Kidney glomerular epithelial cell (primary cell): ENCODE measurements around the gene PTPRG.

Experiments
- DNase-seq: peaks from one replicate; lab custom pipeline; 2025; lab: John Stamatoyannopoulos, UW

The PTPRG gene

DNA sequence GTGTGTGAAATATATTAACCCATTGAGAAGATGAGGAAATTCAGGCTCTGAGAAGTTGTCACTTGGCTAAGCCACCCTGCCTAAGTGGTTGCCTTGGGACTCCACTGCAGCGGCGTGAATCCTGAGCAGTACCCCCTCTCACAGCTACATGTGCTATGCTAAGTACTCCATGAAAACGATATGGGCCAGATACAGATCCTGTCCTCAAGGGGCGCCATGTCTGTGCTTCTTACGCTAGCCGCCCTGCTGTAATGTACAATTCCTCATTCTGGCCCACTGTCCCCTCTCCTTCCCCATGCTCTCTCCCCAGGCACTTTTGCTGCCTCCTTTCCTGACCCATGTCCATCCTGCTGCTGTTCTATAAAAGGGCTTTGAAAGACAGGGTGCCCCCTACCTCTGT is 671.7 kb downstream of the PTPRG start:
- DNase-seq = no peak

GRCh38 chr3:62236016-62236415 is 674.6 kb downstream of the PTPRG start:
- no peak for DNase-seq

GRCh38 chr3:62237286-62237948 is 676.0 kb downstream of the PTPRG start:
- DNase-seq = no peak

DNA sequence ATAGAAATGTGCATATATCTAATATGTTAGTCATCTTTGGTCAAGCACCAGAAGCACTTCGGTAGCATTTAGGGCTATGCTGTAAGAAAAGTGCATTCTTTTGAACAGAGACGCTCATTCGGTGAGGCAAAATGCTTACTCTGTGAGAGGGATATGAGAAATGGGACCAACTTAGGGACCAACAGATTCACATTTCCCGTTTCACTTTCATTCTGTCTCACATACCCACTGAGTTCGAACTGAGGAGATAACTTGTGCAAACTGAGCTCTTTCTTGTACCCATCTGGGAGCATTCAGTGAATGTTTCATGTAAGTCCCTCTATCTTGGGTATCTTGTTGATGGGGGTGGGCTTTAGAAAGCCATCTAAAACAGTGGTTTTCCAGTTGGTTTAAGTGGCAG is 676.6 kb downstream of the PTPRG start:
- no peak for DNase-seq

DNA sequence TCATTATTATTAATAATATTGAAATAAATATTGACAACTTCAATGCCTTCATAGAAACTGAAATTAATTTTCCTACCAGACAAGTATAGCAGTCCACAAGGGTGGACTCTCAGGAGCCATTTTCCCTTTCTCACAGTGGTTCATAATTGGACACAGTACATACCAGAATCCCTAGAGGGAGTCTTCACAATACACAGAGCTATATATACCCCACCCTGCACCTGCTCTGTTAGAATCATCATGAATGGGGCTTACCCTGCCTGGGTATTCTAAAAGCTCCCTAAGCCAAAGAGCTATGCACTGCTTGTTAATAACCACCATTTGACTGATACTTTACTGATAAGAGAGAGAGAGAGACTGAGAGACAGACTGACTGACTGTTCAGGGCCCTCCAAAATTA is 677.1 kb downstream of the PTPRG start:
- no peak for DNase-seq

DNA sequence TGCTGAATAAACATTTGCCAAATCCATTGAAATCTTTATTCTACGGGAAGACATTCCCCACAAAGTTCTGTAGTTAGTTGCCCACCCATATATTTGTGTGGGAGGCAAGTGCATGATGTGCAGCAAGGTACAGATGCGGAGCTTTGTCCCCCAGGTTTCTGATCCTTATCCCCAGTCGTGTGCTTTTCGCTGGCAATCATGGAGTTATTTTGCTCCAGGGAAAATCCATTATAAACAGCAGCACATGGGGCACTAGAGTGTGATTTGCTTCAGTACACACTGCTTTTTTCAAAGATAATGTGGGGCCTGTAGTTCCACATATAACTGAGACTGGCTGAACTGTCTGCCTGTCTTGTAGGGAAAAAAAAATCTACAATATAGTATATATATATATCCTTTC is 679.9 kb downstream of the PTPRG start:
- no peak for DNase-seq

DNA sequence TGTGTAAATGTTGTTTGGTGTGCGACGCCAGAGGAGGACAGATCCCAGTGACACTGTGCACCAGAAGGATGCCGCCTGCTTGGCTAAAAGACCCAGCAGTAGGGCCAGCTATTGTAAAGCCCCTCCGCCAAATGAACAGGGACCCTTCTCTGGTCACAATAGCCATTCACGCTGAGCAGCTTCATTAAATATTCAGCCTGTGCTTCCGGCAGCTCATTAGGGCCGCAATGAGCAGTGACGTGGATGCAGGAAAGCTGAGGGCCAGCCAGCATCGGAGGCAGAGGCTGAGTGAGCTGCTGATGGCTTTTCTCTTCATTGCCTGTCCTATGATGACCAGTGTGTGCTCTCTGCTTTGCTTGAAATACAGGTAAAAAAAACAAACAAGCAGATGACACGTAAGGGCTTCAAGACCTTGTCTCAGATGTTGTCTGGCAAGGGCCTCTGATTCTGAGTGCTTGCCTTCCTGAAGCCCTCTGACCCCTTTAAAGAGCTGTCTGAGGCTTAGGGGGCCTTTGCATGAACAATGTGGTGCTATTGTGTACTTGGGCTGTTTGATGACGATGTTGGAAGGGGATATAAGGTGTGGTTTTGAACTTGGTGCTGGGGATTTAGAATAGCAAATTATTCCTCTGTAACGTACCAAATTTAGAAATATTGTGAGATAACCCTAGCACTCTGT is 681.6 kb downstream of the PTPRG start:
- DNase-seq = no peak

GRCh38 chr3:62246094-62246493 is 684.7 kb downstream of the PTPRG start:
- DNase-seq = no peak

DNA sequence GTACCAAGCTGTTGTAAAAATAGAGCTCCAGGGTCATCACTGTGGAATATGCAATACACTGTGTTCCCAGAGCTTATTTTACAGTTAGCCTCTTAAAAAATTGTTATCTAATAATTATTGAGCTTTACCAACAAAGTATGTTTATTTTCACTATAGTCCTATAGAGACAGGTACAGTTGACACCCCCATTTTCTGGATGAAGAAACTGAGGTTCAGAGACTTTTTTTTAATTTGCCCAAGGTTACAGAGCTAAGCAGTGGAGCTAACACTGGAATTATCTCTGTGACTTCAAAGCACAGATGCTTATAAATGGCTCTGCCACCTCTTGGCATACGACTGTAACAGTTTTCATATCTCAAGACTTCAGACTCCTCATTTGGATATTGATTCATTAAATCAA is 685.6 kb downstream of the PTPRG start:
- no peak for DNase-seq

DNA sequence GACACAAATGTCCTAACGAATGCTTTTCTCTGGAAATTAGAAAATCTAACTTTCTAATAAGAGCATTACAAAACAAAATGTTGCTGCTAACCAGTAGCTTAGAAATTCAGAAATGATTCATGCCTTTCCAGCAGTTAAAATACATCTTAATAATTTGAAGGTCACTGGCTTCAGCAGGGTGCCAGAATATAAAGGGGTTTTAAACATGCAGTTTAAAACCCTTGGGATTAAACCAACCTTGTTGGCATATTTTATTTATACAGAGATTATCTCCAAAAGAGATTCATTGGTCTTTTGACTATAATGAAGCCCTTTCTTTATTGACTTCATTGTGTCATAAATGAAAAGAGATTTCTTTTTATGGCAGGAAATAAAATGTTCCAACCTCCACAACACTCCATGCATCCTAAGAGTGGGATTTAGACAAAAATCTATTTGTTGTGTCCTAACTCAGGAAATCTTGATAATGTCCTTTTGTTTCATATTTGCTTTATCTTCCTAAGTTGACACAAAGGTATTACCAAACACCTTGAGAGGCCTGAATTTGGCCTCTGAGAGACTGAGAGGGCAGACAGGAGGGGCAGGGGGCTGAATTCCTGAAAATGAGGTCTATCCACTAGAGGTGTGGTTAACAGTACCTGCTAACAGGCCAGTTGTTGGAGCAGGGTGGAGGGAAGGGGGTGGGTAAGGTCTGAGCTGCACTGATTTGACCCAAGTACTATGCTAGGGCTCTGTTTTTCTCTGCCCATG is 687.5 kb downstream of the PTPRG start:
- DNase-seq = no peak

DNA sequence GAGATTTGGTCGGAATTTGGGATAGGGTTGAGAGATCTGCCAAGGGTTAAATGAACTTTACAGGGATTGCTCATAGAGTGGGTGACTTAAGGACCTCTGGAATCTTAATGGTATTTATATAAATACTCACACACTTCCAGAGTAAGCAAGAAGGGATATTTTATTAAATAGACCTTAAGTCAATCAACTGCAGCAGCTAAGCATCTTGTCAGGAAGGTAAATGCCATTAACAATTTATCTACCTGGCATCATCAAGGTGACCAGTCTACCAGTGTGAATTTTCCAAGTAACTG is 688.1 kb downstream of the PTPRG start:
- DNase-seq = no peak

DNA sequence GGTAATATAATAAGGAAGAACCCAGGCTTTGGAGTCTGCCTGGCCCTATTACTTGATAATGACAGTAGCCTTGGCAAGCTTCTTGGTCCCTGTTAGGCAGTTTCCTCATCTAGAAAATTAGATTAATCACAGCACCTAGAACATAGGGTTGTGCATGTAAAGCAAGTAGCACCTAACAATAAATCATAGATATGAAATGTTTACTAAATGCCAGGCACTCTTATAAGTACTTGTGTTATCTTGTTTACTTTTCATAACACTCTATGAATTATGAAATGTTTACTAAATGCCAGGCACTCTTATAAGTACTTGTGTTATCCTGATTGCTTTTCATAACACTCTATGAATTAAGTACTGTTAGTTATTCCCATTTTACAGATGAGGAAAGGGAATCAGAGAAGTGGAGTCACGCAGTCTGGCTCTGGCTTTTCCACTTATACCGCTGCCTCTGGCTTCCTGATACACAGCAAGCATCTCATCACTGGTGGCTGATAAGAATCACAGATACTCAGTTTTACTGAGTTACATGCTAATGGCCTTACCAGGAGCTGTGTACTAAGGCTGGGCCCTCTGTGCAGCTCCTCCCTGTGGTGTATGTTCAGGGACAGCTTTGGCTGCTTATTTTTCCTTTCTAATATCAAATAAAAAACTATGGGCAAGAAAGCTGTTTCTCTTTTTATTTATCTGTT is 688.6 kb downstream of the PTPRG start:
- no peak for DNase-seq

GRCh38 chr3:62252438-62253157 is 691.2 kb downstream of the PTPRG start:
- no peak for DNase-seq

- DNase-seq = no peak
These were observed 692.6 kb downstream of the PTPRG start for GRCh38 chr3:62253971-62254370.

- DNase-seq = no peak
These were observed 694.4 kb downstream of the PTPRG start for GRCh38 chr3:62255758-62256157.

DNA sequence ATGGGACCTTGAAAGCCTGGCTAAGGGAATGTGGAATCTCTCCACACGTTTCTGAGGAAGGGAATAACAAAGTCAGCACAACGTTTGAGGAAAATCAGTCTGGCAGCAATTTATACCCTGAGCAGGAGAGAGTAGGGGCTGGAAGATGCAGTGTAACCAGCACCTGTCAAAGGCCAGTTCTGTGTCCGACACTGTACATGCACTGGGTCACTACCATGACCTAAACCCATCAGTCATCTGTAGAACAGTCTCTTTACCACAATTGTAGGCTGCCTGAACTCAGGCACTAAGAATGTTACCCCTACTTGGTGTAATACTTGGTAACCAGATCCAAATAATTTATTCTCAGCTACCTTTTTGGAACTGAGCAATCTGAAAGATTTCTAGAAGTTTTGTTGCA is 698.6 kb downstream of the PTPRG start:
- DNase-seq = no peak

- DNase-seq = no peak
These were observed 699.3 kb downstream of the PTPRG start for GRCh38 chr3:62260655-62261054.

- DNase-seq = no peak
These were observed 699.8 kb downstream of the PTPRG start for GRCh38 chr3:62261121-62261520.

DNA sequence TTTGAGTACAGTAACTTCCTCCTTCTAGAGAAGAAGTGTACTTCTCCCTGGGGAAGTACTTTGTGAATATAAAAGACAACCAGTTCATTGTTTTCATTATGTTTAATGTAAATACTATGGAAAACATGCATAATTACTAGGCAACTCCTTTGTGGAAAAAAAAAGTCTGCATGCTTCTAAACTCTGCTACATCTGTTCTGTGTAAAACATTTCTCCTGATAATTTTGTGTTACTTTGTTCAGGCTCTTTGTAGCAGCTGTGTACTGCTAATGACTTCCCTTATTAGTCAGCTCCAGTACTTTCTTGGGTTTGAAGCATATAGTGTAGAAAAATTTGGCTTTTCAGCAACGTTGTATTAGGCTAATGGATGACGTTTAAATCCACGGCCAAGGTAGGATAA is 700.4 kb downstream of the PTPRG start:
- no peak for DNase-seq

GRCh38 chr3:62265528-62265927 is 704.2 kb downstream of the PTPRG start:
- DNase-seq = no peak

DNA sequence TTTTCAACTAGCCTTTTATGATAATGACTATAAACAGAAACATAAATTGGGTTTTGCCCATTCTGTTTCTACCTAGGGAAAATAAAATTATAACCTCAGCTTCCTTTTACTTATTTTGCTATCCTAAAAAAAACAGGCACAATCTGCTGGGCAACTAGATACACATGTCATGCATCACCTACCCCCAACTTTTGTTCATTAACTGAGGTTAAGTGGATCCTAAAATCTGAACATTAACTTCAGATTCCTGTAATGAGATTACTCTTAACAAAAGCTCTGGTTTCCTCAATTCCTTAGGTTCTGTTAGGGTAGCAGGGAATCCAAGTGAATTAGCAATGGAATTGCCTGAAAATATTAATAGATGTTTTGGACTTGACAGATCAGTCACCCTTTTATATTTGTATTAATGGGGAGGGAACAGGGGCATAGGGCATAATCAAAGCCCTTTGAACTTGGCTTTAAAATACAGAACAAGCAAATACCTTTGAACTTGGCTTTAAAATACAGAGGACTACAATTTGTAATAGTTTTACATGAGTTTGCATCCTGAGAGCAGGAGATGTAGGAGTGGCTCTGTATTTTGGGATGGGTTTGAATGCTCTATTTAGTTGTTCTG is 705.4 kb downstream of the PTPRG start:
- no peak for DNase-seq

DNA sequence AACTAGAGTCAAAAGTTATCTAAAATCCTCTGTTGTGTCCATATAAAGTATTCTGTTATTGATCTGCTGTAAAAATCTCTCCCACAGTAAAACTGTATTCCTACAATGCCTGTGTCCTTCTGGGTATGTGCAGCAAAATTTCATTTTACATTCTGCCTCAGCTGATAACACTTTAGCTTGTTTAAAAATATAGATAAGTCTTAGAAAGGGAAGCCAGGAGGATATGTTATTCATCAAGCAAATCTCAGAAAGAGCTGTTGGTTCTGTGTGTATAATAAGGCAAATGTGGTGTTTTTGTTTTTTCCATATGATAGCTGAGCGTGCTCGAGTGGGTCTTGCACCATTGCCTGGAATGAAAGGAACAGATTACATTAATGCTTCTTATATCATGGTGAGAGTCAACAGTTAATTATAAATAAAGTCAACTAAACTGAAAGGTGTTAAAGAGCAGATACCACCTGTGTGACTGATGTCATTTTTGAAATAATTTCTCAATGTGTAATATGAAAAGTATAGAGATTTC is 715.3 kb downstream of the PTPRG start:
- no peak for DNase-seq
